Measurements from ENCODE around the gene OR2H2.
A peak's percentile ranks its signal among the peaks of the same experiment; 100 is the strongest.

Gene OR2H2

DNA sequence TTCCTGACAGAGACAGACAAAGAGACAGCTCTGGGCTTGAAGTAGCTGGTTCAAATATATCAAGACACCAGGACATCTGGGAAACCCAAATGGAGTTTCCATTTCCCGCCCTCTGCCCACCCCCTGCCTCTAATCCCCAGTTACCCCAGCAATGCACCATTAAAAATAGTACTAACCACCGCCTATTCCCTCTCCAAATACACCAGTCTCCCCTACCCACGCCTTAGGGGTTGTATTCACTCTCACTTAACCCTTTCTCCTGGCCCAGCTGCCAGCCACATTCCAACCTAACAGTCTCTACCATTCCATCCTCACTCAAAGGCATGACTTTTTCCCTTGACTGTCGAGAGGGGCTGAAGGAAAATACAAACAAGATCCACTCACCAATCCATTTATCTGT, 25.6 kb downstream of the OR2H2 start:
- H3K9ac ChIP-seq (ENCODE audit: low read depth in 1 of 2, low read length in 2 of 2) = no peak overlapping the region
- no peak overlapping the region for H3K4me3 ChIP-seq (ENCODE audit: low read depth in 1 of 2, low read length in 2 of 2)
- no peak overlapping the region for H3K27ac ChIP-seq (ENCODE audit: low read depth, low read length)
- no peaks in the 10 kb centered on the region for H3K27me3 ChIP-seq (ENCODE audit: control insufficient read depth in 1 of 2, insufficient read depth in 2 of 2, low read length in 2 of 2)
- peaks cover 0 to 7% of the 10 kb centered on the region in 2 donors for H3K36me3 ChIP-seq (ENCODE audit: control insufficient read depth in 1 of 2, insufficient read depth in 2 of 2, low read length in 2 of 2)
- no peaks in the 10 kb centered on the region for H3K4me1 ChIP-seq (ENCODE audit: control insufficient read depth in 1 of 2, insufficient read depth in 2 of 2, low read length in 2 of 2)
- H3K9me3 ChIP-seq (ENCODE audit: control insufficient read depth in 1 of 2, low read length in 2 of 2) = no peaks in the 10 kb centered on the region

DNA sequence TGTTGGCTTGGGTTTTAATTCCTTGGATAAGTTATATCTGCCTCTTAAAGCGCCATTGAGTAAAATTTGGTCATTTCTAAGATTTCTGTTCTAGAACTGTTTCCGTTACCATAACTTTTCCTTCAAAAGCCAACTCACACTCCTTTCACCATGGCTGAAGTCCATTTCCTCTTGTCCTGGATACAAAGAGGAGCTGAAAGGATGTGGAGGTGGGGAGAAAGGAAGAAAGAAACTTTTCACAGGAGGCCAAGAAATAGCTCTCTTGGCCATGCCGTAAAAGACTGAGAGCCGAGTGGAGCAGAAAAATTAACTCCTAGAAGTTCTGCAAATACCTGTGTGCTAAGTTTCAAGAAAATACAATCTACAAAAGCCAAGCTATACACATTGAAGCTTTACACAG, 26.5 kb downstream of the OR2H2 start:
- peaks cover 0 to 7% of the 10 kb centered on the region in 2 donors for H3K36me3 ChIP-seq (ENCODE audit: control insufficient read depth in 1 of 2, insufficient read depth in 2 of 2, low read length in 2 of 2)
- no peaks in the 10 kb centered on the region for H3K4me1 ChIP-seq (ENCODE audit: control insufficient read depth in 1 of 2, insufficient read depth in 2 of 2, low read length in 2 of 2)
- no peaks in the 10 kb centered on the region for H3K27me3 ChIP-seq (ENCODE audit: control insufficient read depth in 1 of 2, insufficient read depth in 2 of 2, low read length in 2 of 2)
- H3K9me3 ChIP-seq (ENCODE audit: control insufficient read depth in 1 of 2, low read length in 2 of 2) = no peaks in the 10 kb centered on the region
- no peak overlapping the region for H3K27ac ChIP-seq (ENCODE audit: low read depth, low read length)
- H3K4me3 ChIP-seq (ENCODE audit: low read depth in 1 of 2, low read length in 2 of 2) = no peak overlapping the region
- H3K9ac ChIP-seq (ENCODE audit: low read depth in 1 of 2, low read length in 2 of 2) = no peak overlapping the region

DNA sequence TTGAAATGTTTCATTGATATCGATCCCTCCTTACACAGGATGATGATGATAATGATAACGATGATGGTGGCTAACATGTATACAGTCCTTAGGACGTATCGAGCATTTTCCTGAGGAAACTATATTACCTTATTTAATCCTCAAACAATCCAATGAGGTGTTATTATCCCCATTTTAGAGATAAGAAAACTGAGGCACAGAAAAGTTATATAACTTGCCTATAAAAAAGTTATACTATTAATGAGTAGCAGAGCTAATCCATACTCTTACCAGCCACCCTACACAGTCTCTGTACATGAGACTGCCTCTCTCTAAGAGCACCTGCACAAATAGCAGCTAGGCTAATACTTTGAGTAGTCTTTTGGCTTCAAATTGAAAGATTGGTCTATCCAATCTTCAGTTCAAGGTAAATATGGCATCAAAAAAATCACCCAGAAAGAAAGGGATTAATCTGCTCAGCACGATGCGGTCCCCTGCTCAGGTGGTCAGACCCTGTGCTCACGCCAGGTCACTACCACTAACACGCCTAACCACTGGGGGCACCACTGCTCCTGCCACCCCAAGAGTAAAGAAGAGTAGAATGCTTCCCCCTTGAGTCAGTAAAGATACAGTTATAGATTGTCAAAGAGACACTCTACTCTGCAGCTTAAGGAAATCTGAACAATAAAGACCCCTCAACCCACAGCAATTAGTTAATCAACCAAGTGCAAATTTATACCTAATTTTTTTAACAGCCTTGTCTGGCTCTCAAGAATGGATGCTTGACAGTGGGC, 33.0 kb downstream of the OR2H2 start:
- no peak overlapping the region for H3K27ac ChIP-seq (ENCODE audit: low read depth, low read length)
- no peaks in the 10 kb centered on the region for H3K9me3 ChIP-seq (ENCODE audit: control insufficient read depth in 1 of 2, low read length in 2 of 2)
- no peak overlapping the region for H3K9ac ChIP-seq (ENCODE audit: low read depth in 1 of 2, low read length in 2 of 2)
- no peak overlapping the region for H3K4me3 ChIP-seq (ENCODE audit: low read depth in 1 of 2, low read length in 2 of 2)
- H3K27me3 ChIP-seq (ENCODE audit: control insufficient read depth in 1 of 2, insufficient read depth in 2 of 2, low read length in 2 of 2) = no peaks in the 10 kb centered on the region
- H3K36me3 ChIP-seq (ENCODE audit: control insufficient read depth in 1 of 2, insufficient read depth in 2 of 2, low read length in 2 of 2) = no peaks in the 10 kb centered on the region
- H3K4me1 ChIP-seq (ENCODE audit: control insufficient read depth in 1 of 2, insufficient read depth in 2 of 2, low read length in 2 of 2) = no peaks in the 10 kb centered on the region

- no peaks in the 10 kb centered on the region for H3K27me3 ChIP-seq (ENCODE audit: control insufficient read depth in 1 of 2, insufficient read depth in 2 of 2, low read length in 2 of 2)
- no peak overlapping the region for H3K9ac ChIP-seq (ENCODE audit: low read depth in 1 of 2, low read length in 2 of 2)
- H3K4me3 ChIP-seq (ENCODE audit: low read depth in 1 of 2, low read length in 2 of 2) = no peak overlapping the region
- H3K9me3 ChIP-seq (ENCODE audit: control insufficient read depth in 1 of 2, low read length in 2 of 2) = no peaks in the 10 kb centered on the region
- H3K27ac ChIP-seq (ENCODE audit: low read depth, low read length) = no peak overlapping the region
- H3K4me1 ChIP-seq (ENCODE audit: control insufficient read depth in 1 of 2, insufficient read depth in 2 of 2, low read length in 2 of 2) = no peaks in the 10 kb centered on the region
- no peaks in the 10 kb centered on the region for H3K36me3 ChIP-seq (ENCODE audit: control insufficient read depth in 1 of 2, insufficient read depth in 2 of 2, low read length in 2 of 2)
Observed at GRCh38 chr6:29619578-29620160, 34.7 kb downstream of the OR2H2 start.

DNA sequence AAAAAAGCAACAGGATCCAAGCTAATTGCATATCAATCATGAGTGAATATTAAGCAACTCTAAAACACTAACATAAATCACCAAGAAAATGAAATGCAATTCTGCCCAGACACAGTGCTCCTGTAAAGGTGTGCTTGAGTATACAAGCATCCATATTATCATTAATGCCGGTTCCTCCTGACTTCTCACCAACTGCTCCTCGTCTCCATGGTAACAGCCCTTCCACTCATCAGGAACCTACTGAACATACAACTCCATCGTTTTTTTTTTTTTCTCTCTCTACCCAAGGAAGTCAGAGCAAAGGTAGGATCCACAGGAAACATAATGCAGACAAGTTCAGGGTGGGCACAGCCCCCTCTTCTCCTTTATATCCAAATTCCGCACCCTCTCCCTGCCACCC, 35.7 kb downstream of the OR2H2 start:
- no peak overlapping the region for H3K27ac ChIP-seq (ENCODE audit: low read depth, low read length)
- H3K4me3 ChIP-seq (ENCODE audit: low read depth in 1 of 2, low read length in 2 of 2) = no peak overlapping the region
- H3K9me3 ChIP-seq (ENCODE audit: control insufficient read depth in 1 of 2, low read length in 2 of 2) = no peaks in the 10 kb centered on the region
- H3K27me3 ChIP-seq (ENCODE audit: control insufficient read depth in 1 of 2, insufficient read depth in 2 of 2, low read length in 2 of 2) = peaks cover 3 to 4% of the 10 kb centered on the region in 2 donors
- no peaks in the 10 kb centered on the region for H3K36me3 ChIP-seq (ENCODE audit: control insufficient read depth in 1 of 2, insufficient read depth in 2 of 2, low read length in 2 of 2)
- H3K4me1 ChIP-seq (ENCODE audit: control insufficient read depth in 1 of 2, insufficient read depth in 2 of 2, low read length in 2 of 2) = no peaks in the 10 kb centered on the region
- H3K9ac ChIP-seq (ENCODE audit: low read depth in 1 of 2, low read length in 2 of 2) = no peak overlapping the region

DNA sequence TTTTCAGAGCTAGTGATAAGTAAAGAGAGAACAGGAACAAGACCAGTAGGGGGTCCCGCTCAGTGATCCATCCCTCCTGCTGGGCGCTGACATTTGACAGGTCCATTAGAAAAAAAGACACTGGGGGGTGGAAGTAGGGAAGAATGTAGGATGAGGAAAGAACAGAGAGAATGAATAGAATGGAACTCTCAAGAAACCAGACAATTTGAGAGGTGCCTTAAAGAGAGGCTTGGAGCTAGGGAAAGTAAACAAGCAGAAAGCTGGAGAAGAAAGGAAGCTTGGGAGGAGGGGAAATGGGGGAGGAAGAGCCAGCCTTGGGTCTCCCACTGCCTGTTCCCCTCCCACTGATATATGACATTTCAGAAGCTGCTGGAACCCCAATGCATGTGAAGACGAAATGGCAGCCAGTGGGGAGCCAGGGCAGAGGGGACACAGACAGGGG, 39.6 kb downstream of the OR2H2 start:
- Histone ChIP-seq H3K9ac (ENCODE audit: low read depth in 1 of 2, low read length in 2 of 2) (no peak overlapping the region), H3K27me3 (ENCODE audit: control insufficient read depth in 1 of 2, insufficient read depth in 2 of 2, low read length in 2 of 2) (peaks cover 10 to 22% of the 10 kb centered on the region in 2 donors), H3K27ac (ENCODE audit: low read depth, low read length) (no peak overlapping the region), H3K9me3 (ENCODE audit: control insufficient read depth in 1 of 2, low read length in 2 of 2) (no peaks in the 10 kb centered on the region), H3K4me1 (ENCODE audit: control insufficient read depth in 1 of 2, insufficient read depth in 2 of 2, low read length in 2 of 2) (peaks cover 10 to 11% of the 10 kb centered on the region in 2 donors), H3K36me3 (ENCODE audit: control insufficient read depth in 1 of 2, insufficient read depth in 2 of 2, low read length in 2 of 2) (no peaks in the 10 kb centered on the region), H3K4me3 (ENCODE audit: low read depth in 1 of 2, low read length in 2 of 2) (no peak overlapping the region)

DNA sequence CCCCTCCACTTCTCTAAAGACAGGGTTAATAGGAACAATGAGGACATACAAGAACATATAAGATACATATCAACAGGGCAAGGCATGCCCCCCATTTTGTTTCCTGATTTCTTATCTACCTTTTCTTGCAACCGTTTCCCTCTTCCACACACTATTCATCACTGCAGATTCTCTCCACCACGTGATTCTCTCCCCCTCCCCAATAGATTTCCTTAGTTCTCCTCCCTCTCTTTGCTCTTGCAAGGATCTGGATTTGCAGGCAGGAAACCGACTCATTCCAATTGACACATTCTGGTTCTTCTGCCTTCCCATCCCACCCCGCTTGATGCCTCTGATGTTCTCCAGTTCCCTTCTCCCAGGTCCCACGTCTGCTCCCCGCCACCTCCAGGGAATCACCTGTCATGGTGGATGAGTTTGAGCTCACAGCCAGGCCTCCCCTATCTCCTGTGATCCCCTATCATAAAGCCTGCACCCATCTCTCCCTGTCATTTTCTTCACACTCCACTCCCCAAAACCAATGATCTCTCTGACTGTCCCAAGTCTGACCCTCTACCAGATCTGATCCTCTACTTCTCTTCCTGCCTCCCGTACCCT, 40.5 kb downstream of the OR2H2 start:
- Histone ChIP-seq H3K27me3 (ENCODE audit: control insufficient read depth in 1 of 2, insufficient read depth in 2 of 2, low read length in 2 of 2) (peaks cover 18 to 31% of the 10 kb centered on the region in 2 donors), H3K4me1 (ENCODE audit: control insufficient read depth in 1 of 2, insufficient read depth in 2 of 2, low read length in 2 of 2) (peaks cover 10 to 11% of the 10 kb centered on the region in 2 donors), H3K27ac (ENCODE audit: low read depth, low read length) (no peak overlapping the region), H3K4me3 (ENCODE audit: low read depth in 1 of 2, low read length in 2 of 2) (no peak overlapping the region), H3K9me3 (ENCODE audit: control insufficient read depth in 1 of 2, low read length in 2 of 2) (no peaks in the 10 kb centered on the region), H3K36me3 (ENCODE audit: control insufficient read depth in 1 of 2, insufficient read depth in 2 of 2, low read length in 2 of 2) (no peaks in the 10 kb centered on the region), H3K9ac (ENCODE audit: low read depth in 1 of 2, low read length in 2 of 2) (no peak overlapping the region)

- Histone ChIP-seq H3K4me3 (ENCODE audit: low read depth in 1 of 2, low read length in 2 of 2) (peak overlapping the region; percentile 37 to 48), H3K36me3 (ENCODE audit: control insufficient read depth in 1 of 2, insufficient read depth in 2 of 2, low read length in 2 of 2) (no peaks in the 10 kb centered on the region), H3K9me3 (ENCODE audit: control insufficient read depth in 1 of 2, low read length in 2 of 2) (no peaks in the 10 kb centered on the region), H3K27ac (ENCODE audit: low read depth, low read length) (no peak overlapping the region), H3K4me1 (ENCODE audit: control insufficient read depth in 1 of 2, insufficient read depth in 2 of 2, low read length in 2 of 2) (peaks cover 11 to 16% of the 10 kb centered on the region in 2 donors), H3K9ac (ENCODE audit: low read depth in 1 of 2, low read length in 2 of 2) (peak overlapping the region in 1 of 2 donors; percentile 30), H3K27me3 (ENCODE audit: control insufficient read depth in 1 of 2, insufficient read depth in 2 of 2, low read length in 2 of 2) (peaks cover 32 to 48% of the 10 kb centered on the region in 2 donors)
Observed at GRCh38 chr6:29626948-29627754, 42.2 kb downstream of the OR2H2 start.

DNA sequence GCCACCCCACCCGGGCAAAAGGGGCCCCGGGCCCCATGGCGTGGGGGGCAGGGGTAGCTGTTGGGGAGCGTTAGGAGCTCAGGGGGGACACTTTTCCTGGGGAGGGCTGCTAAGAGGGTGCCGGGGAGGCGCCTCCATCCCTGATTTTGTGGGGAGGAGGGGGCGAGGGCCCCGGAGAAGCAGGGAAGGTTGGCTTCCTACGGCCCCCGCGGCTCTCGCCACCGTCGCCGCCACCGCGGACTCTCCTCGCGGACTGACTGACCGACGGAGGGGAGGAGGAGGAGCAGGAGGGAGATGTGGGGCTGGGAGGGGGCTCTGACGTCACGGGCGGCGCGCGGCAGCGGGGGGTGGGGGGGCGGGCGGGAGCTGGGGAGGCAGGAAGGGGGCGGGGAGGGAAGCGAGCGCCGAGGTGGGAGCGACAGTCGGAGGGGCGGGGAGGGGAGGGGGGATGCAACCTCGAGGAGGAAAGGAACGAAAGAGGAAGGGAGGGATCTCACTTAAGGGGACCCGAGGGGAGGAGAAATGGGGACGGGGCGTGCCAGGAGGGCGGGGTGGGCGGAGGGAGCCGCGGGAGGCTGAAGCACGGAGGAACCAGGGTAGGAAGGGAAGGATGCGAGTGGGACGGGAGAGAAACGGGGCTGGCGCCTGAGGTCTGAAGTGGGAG, 43.0 kb downstream of the OR2H2 start:
- peak overlapping the region; percentile 61 to 79 for H3K4me3 ChIP-seq (ENCODE audit: low read depth in 1 of 2, low read length in 2 of 2)
- no peaks in the 10 kb centered on the region for H3K36me3 ChIP-seq (ENCODE audit: control insufficient read depth in 1 of 2, insufficient read depth in 2 of 2, low read length in 2 of 2)
- peaks cover 11 to 19% of the 10 kb centered on the region in 2 donors for H3K4me1 ChIP-seq (ENCODE audit: control insufficient read depth in 1 of 2, insufficient read depth in 2 of 2, low read length in 2 of 2)
- no peaks in the 10 kb centered on the region for H3K9me3 ChIP-seq (ENCODE audit: control insufficient read depth in 1 of 2, low read length in 2 of 2)
- peaks cover 33 to 50% of the 10 kb centered on the region in 2 donors for H3K27me3 ChIP-seq (ENCODE audit: control insufficient read depth in 1 of 2, insufficient read depth in 2 of 2, low read length in 2 of 2)
- peak overlapping the region; percentile 30 to 38 for H3K9ac ChIP-seq (ENCODE audit: low read depth in 1 of 2, low read length in 2 of 2)
- no peak overlapping the region for H3K27ac ChIP-seq (ENCODE audit: low read depth, low read length)

Measured in duodenal mucosa (tissue), 2 donors.